GM12878 (cell line): ENCODE data around the gene ATP13A2. TPM values are rescaled to one million over a fixed set of nuclear protein-coding genes. Genes with fewer than 3 reads are reported as not detected.
"Not testable (repeated sequence)": the region's sequence is repeated elsewhere in the genome, so short reads cannot be mapped to it uniquely, and the experiment has no call there.

Experiments used
- ATAC-seq: fragments of 200-7000 bp; cut with Tn5 transposase; 3 replicates; pipeline ENCODE4 v1.9.1; 2020; ENCODE audit warnings: mild to moderate bottlenecking, moderate library complexity
- BruUV-seq: library from RNA; stranded (reverse); fragments of 400-500 nt; replicated peaks from 2 replicates; lab custom pipeline; 2021; lab: Mats Ljungman, UMichigan
- CTCF ChIA-PET: fragments of 300-600 bp; sonication (Branson Sonifier 250); formaldehyde crosslinking; extraction: SDS; loops from one replicate; lab custom pipeline; 2021; ENCODE audit warnings: inconsistent platforms; lab: Yijun Ruan, JAX
- POLR2A ChIA-PET: fragments of 350-600 bp; formaldehyde crosslinking; extraction: SDS; loops from one replicate; lab custom pipeline; 2021; ENCODE audit warnings: inconsistent platforms; lab: Charles Lee
- RAD21 ChIA-PET: fragments of 300-600 bp; sonication (Branson Sonifier 250); formaldehyde crosslinking; loops from one replicate; lab custom pipeline; 2023; ENCODE audit warnings: antibody characterized with exemption; ENCODE audit not compliant: unreplicated experiment; lab: Charles Lee
- SMC1A ChIA-PET: fragments of 300-600 bp; sonication (Branson Sonifier 250); formaldehyde crosslinking; loops from one replicate; lab custom pipeline; 2023; ENCODE audit not compliant: unreplicated experiment, uncharacterized antibody; lab: Charles Lee
- DNase-seq: peaks from one replicate; pipeline ENCODE4 v3.0.0-alpha.2; 2011; ENCODE audit warnings: low read depth, low spot score
- FAIRE-seq: peaks from 3 replicates; lab custom pipeline; 2011; peaks lifted over from hg19 to GRCh38; lab: Jason Lieb, UNC
- H2AFZ ChIP-seq: 2 replicates; pipeline ENCODE4 v1.6.0; 2011; ENCODE audit warnings: low read depth, low read length, control low read depth; ENCODE audit not compliant: control insufficient read depth
- H3K27ac ChIP-seq: 2 replicates; pipeline ENCODE4 v1.5.1; 2011; ENCODE audit warnings: control low read depth; ENCODE audit not compliant: control insufficient read depth, insufficient read depth
- H3K27me3 ChIP-seq, 2 experiments: replicated peaks in 1 of 2; 2 replicates each; pipeline versions ENCODE4 v1.6.0 to v1.6.1; 2011; ENCODE audit warnings: low read length in 1 of 2; ENCODE audit not compliant: control insufficient read depth in 2 of 2, insufficient read depth in 2 of 2
- H3K36me3 ChIP-seq, 2 experiments: 2 replicates each; pipeline ENCODE4 v1.5.1; 2011; ENCODE audit warnings: low read length in 1 of 2; ENCODE audit not compliant: control insufficient read depth in 2 of 2, insufficient read depth in 2 of 2
- H3K4me1 ChIP-seq: 2 replicates; pipeline ENCODE4 v1.6.1; 2011; ENCODE audit warnings: mild to moderate bottlenecking, low read length, moderate library complexity, mixed read lengths; ENCODE audit not compliant: control insufficient read depth, insufficient read depth
- H3K4me2 ChIP-seq: 2 replicates; pipeline ENCODE4 v1.6.0; 2011; ENCODE audit warnings: control low read depth; ENCODE audit not compliant: control insufficient read depth, insufficient read depth
- H3K4me3 ChIP-seq: fragments of 200-600 bp; sonication (generic); 2 replicates; pipeline ENCODE4 v1.5.1; 2016
- H3K79me2 ChIP-seq: 2 replicates; pipeline ENCODE4 v1.6.0; 2011; ENCODE audit warnings: low read length; ENCODE audit not compliant: control insufficient read depth, insufficient read depth
- H3K9ac ChIP-seq: 2 replicates; pipeline ENCODE4 v1.8.0; 2011; ENCODE audit warnings: low read length, control low read depth, mixed read lengths; ENCODE audit not compliant: control insufficient read depth, insufficient read depth
- H3K9me3 ChIP-seq: replicated peaks from 3 replicates; pipeline ENCODE4 v1.5.1; 2011; ENCODE audit warnings: mild to moderate bottlenecking, low read length; ENCODE audit not compliant: control insufficient read depth, insufficient read depth
- H4K20me1 ChIP-seq: 2 replicates; pipeline ENCODE4 v1.6.0; 2011; ENCODE audit not compliant: control insufficient read depth, insufficient read depth
- GABPA ChIP-seq: IDR thresholded peaks from 2 replicates; pipeline ENCODE4 v1.6.1; 2014; ENCODE audit warnings: antibody characterized with exemption, low read depth, mild to moderate bottlenecking, inconsistent platforms
- JUNB ChIP-seq: IDR thresholded peaks from 2 replicates; pipeline ENCODE4 v1.6.1; 2016; ENCODE audit warnings: antibody characterized with exemption, mild to moderate bottlenecking
- MEF2A ChIP-seq: IDR thresholded peaks from 2 replicates; pipeline ENCODE4 v1.6.1; 2011; ENCODE audit warnings: low read depth, mild to moderate bottlenecking, low read length, moderate library complexity; ENCODE audit not compliant: insufficient read depth
- WRNIP1 ChIP-seq: IDR thresholded peaks from 2 replicates; pipeline ENCODE4 v1.6.1; 2011; ENCODE audit warnings: low read depth, low read length, improper control_type of control experiment, borderline replicate concordance
- WGBS: methylation state at CpG from one replicate; pipeline ENCODE4 v1.1.6; 2016; ENCODE audit warnings: low lambda C conversion rate; ENCODE audit not compliant: insufficient replicate concordance, insufficient coverage; ENCODE audit errors: missing lambda C conversion rate; 5-methylcytosine and 5-hydroxymethylcytosine counted together
- in situ Hi-C: fragments of 300-500 bp; cut with MboI; formaldehyde crosslinking; loops from 9 replicates; pipeline ENCODE4 v1.14.3; 2018; ENCODE audit warnings: mixed read lengths
- intact Hi-C: fragments of 100-400 bp; cut with micrococcal nuclease; formaldehyde crosslinking; loops from one replicate; pipeline ENCODE4 v1.14.2; 2022; ENCODE audit not compliant: unreplicated experiment
- polyA plus RNA-seq, 11 experiments: library from polyadenylated mRNA; depleted of rRNA in 4 of 11; unstranded in 6 of 11; stranded (reverse) in 5 of 11; fragments of >200 nt; fragmentation: Nextera tagmentation in 4 of 11; fragmentation: Illumina TruSeq in 1 of 11; extraction: Ambion mirVana in 4 of 11; extraction: Trizol in 1 of 11; gene quantifications; 1 replicate in 1 of 11; 2 replicates in 10 of 11; pipeline versions ENCODE4 v1.2.1 to v1.2.3, GENCODE V29; 2011 to 2016; ENCODE audit warnings: inconsistent platforms in 2 of 11, missing spikeins in 2 of 11, low read depth in 1 of 11
- total RNA-seq, 4 experiments: library from RNA; depleted of rRNA in 3 of 4; stranded (reverse); fragments of >200 nt in 3 of 4; fragmentation: Illumina TruSeq in 1 of 4; extraction: Trizol in 1 of 4; gene quantifications; 2 replicates each; pipeline versions ENCODE4 v1.2.1 to v1.2.3, GENCODE V29; 2013 to 2021
- TF ChIP-seq, protein P1 (sequence below): IDR thresholded peaks from 2 replicates; pipeline ENCODE4 v1.6.1; 2012; ENCODE audit warnings: mild to moderate bottlenecking, low read depth, low read length
- TF ChIP-seq, protein P2 (sequence below): fragments of 450-650 bp; IDR thresholded peaks from 2 replicates; pipeline ENCODE4 v1.6.1; 2014; ENCODE audit warnings: mild to moderate bottlenecking

Gene ATP13A2
- total and polyA plus RNA-seq, 10 of the 15 experiments (the other 5 are each of a cell fraction or from before 2014, with no cell fraction given): 0.24 to 30.5 (median 8.0) TPM

DNA sequence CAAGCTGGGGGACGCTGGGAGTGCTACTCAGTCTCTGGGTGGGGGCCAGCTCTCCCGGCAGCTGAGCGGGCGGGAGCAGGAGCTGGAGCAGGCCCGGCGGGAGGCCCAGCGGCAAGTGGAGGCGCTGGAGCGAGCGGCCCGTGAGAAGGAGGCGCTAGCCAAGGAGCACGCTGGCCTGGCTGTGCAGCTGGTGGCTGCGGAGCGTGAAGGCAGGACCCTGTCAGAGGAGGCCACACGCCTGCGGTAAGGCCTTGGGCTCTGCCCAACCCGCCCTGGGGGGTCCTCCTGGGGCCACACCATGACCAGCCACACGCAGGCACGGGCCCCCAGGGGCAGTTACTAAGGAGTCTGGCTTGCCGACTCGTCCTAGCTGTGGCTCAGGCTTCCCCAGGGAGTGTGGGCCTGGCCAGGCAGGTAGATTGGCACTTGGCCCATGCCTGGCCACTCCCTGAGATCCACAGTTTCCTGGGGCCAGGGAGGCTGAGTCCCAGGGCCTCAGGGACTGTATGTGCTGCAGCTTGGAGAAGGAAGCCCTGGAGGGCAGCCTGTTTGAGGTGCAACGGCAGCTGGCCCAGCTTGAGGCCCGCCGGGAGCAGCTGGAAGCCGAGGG lies 63.3 kb downstream of the ATP13A2 start:
- H3K9ac ChIP-seq, SMC1A ChIA-PET, H4K20me1 ChIP-seq, DNase-seq, H3K4me1 ChIP-seq, H3K4me3 ChIP-seq, H2AFZ ChIP-seq, ATAC-seq, CTCF ChIA-PET, H3K27ac ChIP-seq, H3K27me3 ChIP-seq, H3K4me2 ChIP-seq, H3K36me3 ChIP-seq, H3K9me3 ChIP-seq, FAIRE-seq, BruUV-seq, H3K79me2 ChIP-seq, intact Hi-C loops: not testable (repeated sequence)
- in situ Hi-C loops: loop anchor here (10.0 kb wide), 1 partner anchor 286 kb away; no protein-coding TSS in a partner anchor
- RAD21 ChIA-PET: interaction anchor here (1.3 kb wide), 1 partner anchor 327 kb away, joined by 4 read pairs; no protein-coding TSS in a partner anchor
- WGBS: 32% methylated on average over 26 of the region's 26 CpGs
- POLR2A ChIA-PET: interaction anchor here (0.5 kb wide), 1 partner anchor 713 kb away, joined by 5 read pairs; no protein-coding TSS in a partner anchor

DNA sequence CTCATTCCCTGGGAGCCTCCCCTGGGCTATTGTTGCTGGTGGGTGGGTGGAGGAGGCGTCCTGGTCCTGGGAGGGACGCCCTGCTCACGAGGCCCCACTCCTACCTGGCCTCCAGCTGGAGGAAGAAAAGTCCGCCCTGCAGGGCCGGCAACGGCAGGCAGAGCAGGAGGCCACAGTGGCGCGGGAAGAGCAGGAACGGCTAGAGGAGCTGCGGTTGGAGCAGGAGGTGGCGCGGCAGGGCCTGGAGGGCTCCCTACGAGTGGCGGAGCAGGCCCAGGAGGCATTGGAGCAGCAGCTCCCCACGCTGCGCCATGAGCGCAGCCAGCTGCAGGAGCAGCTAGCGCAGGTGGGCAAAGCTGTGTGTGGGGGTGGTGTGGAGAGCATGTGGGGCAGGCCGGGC lies 65.1 kb downstream of the ATP13A2 start:
- H3K4me3 ChIP-seq: no peak overlapping the region
- H4K20me1 ChIP-seq: no peaks in the 10 kb centered on the region
- ATAC-seq (no peak), DNase-seq (no peak), FAIRE-seq (no peak)
- no peaks in the 10 kb centered on the region for H3K36me3 ChIP-seq
- H2AFZ ChIP-seq: no peak overlapping the region
- no peaks in the 10 kb centered on the region for H3K4me1 ChIP-seq
- ChIA-PET CTCF (interaction anchor here (1.6 kb wide), 1 partner anchor 326 kb away, joined by 7 read pairs; no protein-coding TSS in a partner anchor), SMC1A (interaction anchor here (2.1 kb wide), 1 partner anchor 326 kb away, joined by 5 read pairs; no protein-coding TSS in a partner anchor), RAD21 (interaction anchor here (0.8 kb wide), 1 partner anchor 326 kb away, joined by 3 read pairs; no protein-coding TSS in a partner anchor), POLR2A (no interaction called here)
- intact Hi-C loops: no loop called here
- H3K9me3 ChIP-seq: no peaks in the 10 kb centered on the region
- H3K79me2 ChIP-seq: no peaks in the 10 kb centered on the region
- in situ Hi-C loops: loop anchor here (10.0 kb wide), 1 partner anchor 288 kb away; no protein-coding TSS in a partner anchor
- H3K27me3 ChIP-seq: no peaks in the 10 kb centered on the region
- no peak overlapping the region for H3K4me2 ChIP-seq
- WGBS: 52% methylated on average over 18 of the region's 19 CpGs
- no peak overlapping the region for H3K27ac ChIP-seq
- no TSS peak for BruUV-seq
- H3K9ac ChIP-seq: no peak overlapping the region
- TF ChIP-seq, protein P1, sequence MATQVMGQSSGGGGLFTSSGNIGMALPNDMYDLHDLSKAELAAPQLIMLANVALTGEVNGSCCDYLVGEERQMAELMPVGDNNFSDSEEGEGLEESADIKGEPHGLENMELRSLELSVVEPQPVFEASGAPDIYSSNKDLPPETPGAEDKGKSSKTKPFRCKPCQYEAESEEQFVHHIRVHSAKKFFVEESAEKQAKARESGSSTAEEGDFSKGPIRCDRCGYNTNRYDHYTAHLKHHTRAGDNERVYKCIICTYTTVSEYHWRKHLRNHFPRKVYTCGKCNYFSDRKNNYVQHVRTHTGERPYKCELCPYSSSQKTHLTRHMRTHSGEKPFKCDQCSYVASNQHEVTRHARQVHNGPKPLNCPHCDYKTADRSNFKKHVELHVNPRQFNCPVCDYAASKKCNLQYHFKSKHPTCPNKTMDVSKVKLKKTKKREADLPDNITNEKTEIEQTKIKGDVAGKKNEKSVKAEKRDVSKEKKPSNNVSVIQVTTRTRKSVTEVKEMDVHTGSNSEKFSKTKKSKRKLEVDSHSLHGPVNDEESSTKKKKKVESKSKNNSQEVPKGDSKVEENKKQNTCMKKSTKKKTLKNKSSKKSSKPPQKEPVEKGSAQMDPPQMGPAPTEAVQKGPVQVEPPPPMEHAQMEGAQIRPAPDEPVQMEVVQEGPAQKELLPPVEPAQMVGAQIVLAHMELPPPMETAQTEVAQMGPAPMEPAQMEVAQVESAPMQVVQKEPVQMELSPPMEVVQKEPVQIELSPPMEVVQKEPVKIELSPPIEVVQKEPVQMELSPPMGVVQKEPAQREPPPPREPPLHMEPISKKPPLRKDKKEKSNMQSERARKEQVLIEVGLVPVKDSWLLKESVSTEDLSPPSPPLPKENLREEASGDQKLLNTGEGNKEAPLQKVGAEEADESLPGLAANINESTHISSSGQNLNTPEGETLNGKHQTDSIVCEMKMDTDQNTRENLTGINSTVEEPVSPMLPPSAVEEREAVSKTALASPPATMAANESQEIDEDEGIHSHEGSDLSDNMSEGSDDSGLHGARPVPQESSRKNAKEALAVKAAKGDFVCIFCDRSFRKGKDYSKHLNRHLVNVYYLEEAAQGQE: no peak
- no peak for TF ChIP-seq MEF2A
- TF ChIP-seq, protein P2, sequence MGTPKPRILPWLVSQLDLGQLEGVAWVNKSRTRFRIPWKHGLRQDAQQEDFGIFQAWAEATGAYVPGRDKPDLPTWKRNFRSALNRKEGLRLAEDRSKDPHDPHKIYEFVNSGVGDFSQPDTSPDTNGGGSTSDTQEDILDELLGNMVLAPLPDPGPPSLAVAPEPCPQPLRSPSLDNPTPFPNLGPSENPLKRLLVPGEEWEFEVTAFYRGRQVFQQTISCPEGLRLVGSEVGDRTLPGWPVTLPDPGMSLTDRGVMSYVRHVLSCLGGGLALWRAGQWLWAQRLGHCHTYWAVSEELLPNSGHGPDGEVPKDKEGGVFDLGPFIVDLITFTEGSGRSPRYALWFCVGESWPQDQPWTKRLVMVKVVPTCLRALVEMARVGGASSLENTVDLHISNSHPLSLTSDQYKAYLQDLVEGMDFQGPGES: no peak
- TF ChIP-seq JUNB: no peak
- TF ChIP-seq WRNIP1: no peak
- TF ChIP-seq GABPA: no peak
